ENCODE data around the gene TOR3A.

DNA sequence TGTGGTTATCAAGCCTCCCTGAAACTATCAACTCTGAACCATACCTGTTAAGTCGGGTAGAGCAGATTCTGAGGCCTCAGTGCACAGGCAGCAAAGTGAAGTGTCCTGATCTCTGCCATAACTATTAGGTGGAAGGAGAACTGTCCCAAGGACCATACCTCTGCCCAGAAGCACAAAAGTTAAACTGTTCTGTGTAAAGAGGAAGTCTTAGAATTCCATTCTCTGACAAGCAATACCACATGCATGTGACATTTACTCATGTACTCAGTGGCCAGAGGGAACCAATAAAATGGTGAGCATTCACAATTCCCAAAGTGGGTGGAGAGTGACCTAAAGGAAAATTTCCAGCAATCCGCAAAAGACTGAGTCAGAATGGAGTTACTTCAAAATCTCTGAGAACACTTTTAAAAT, 61.0 kb downstream of the TOR3A start:
- TF ChIP-seq, protein P1, sequence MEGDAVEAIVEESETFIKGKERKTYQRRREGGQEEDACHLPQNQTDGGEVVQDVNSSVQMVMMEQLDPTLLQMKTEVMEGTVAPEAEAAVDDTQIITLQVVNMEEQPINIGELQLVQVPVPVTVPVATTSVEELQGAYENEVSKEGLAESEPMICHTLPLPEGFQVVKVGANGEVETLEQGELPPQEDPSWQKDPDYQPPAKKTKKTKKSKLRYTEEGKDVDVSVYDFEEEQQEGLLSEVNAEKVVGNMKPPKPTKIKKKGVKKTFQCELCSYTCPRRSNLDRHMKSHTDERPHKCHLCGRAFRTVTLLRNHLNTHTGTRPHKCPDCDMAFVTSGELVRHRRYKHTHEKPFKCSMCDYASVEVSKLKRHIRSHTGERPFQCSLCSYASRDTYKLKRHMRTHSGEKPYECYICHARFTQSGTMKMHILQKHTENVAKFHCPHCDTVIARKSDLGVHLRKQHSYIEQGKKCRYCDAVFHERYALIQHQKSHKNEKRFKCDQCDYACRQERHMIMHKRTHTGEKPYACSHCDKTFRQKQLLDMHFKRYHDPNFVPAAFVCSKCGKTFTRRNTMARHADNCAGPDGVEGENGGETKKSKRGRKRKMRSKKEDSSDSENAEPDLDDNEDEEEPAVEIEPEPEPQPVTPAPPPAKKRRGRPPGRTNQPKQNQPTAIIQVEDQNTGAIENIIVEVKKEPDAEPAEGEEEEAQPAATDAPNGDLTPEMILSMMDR (IDR thresholded peaks at IDR 0.05), result no peak
- peak; percentile 52 to 81 for TF ChIP-seq POLR2AphosphoS5 (IDR thresholded peaks at IDR 0.05)
- TF ChIP-seq POLR2A (IDR thresholded peaks at IDR 0.05; ENCODE audit: low read depth), result no peak
- no peak for TF ChIP-seq EP300 (IDR thresholded peaks at IDR 0.05)

Data from esophagus muscularis mucosa (tissue), 4 donors.